ENCODE data around the gene CHRM5.

CHRM5 gene

DNA sequence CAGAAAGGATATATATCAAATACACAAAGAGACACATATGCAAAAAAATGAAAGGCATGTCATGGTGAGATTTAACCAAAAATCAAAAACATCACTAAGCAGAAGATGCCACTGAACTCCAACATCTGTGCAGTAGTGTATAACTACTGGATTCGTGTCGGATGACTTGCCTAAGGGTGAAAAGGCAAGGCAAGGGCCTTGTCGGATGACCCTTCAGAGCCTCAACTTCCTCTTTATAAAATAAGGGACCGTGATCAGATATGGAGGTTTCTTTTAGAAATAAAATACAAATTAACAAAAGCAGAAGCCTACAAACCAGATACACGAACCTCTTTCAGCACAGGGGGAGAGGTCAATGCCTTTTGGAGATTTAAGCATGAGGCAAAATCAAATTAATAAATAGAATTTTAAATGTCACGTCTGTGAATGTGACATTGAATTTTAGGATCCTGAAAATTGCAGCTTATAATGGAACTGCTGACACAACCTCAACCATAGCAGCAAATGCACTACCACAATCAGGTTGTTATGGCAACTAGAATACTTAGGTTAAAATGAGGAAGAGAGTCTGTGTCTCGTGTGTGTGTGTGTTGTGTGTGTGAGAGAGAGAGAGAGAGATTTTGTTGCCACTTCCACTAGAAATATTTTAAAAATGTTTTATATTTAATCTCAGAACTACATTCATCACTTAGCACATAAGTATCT, 8.3 kb upstream of the CHRM5 start:
- no peak for TF ChIP-seq CTCF (IDR thresholded peaks at IDR 0.05; ENCODE audit: low read depth, low read length, missing control alignments)
- H3K27me3 ChIP-seq (replicated peaks), result no peaks in the 10 kb centered on the region
- H3K4me3 ChIP-seq (ENCODE audit: low read depth, low read length), result no peak overlapping the region
- no peak for DNase-seq
- no peak overlapping the region for H3K27ac ChIP-seq
- no peaks in the 10 kb centered on the region for H3K36me3 ChIP-seq (replicated peaks)
- in situ Hi-C loops (cut with HindIII; ENCODE audit: low pct_ligation_motif_present, low sequenced_read_pairs), result no loop called here

DNA sequence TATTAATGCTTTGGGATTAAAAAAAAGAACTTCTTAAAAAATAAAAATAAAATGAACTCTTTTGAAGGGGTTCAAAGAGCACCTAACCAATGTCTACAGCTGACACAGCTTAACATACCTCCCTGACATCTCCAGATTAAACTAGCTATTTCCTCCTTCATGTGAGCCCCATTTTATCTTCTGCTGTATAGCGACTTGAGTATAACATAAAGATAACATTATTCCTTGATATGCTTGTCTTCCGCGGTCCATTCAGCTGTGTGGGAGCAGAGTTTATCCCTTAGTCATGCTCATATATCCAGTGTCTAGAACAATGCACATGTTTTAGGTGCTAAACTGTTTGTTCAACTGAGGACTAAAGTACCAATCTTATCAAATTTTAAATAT, 7.8 kb upstream of the CHRM5 start:
- no peak for DNase-seq
- TF ChIP-seq CTCF (IDR thresholded peaks at IDR 0.05; ENCODE audit: low read depth, low read length, missing control alignments), result no peak
- no peak overlapping the region for H3K4me3 ChIP-seq (ENCODE audit: low read depth, low read length)
- H3K27me3 ChIP-seq (replicated peaks), result no peaks in the 10 kb centered on the region
- no peaks in the 10 kb centered on the region for H3K36me3 ChIP-seq (replicated peaks)
- no peak overlapping the region for H3K27ac ChIP-seq
- in situ Hi-C loops (cut with HindIII; ENCODE audit: low pct_ligation_motif_present, low sequenced_read_pairs), result no loop called here

- DNase-seq, result no peak
- Histone ChIP-seq H3K4me3 (ENCODE audit: low read depth, low read length) (no peak overlapping the region), H3K27ac (no peak overlapping the region), H3K36me3 (replicated peaks) (no peaks in the 10 kb centered on the region), H3K27me3 (replicated peaks) (no peaks in the 10 kb centered on the region)
- in situ Hi-C loops (cut with HindIII; ENCODE audit: low pct_ligation_motif_present, low sequenced_read_pairs), result no loop called here
- TF ChIP-seq CTCF (IDR thresholded peaks at IDR 0.05; ENCODE audit: low read depth, low read length, missing control alignments), result peak; percentile 69
Observed at GRCh38 chr15:33963831-33964664, 4.2 kb upstream of the CHRM5 start.

DNA sequence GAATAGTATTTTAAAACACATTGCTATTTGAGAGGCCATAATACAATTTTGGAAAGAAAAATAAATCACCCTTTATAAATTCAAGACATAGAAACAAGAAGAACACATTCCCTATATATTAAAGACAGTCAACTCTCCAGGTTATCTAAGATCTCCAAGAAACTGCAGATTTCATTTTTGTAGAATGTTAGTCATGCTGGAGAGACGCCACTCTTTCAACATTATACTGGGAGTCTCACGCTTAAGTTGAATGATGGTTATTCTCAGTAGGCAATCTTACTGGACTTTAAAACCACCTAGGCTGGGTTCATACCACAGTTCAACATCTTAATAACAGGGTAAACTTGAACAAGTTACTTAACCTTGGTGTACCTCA, 3.6 kb upstream of the CHRM5 start:
- no peak for TF ChIP-seq CTCF (IDR thresholded peaks at IDR 0.05; ENCODE audit: low read depth, low read length, missing control alignments)
- no peak for DNase-seq
- Histone ChIP-seq H3K36me3 (replicated peaks) (no peaks in the 10 kb centered on the region), H3K4me3 (ENCODE audit: low read depth, low read length) (no peak overlapping the region), H3K27me3 (replicated peaks) (no peaks in the 10 kb centered on the region), H3K27ac (no peak overlapping the region)
- in situ Hi-C loops (cut with HindIII; ENCODE audit: low pct_ligation_motif_present, low sequenced_read_pairs), result no loop called here

DNA sequence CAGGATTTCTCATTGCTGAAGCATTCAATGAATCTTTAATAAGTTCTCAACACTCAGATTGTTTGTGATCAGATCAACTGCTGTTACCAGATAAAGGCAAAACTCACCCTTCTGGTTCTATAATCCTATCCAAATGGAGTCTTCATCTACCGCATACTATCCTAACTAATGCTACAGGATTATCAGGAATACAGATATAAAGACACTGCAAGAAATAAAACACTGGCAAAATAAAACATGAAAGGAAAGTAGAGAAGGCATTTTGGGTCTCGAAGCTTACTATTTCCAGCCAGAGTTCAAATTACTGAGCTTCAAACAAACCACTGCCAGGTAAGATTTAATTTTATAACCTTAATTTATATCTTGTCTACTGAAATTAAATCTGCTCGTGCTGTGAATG, 524 bp downstream of the CHRM5 start:
- no peak for DNase-seq
- no peak for TF ChIP-seq CTCF (IDR thresholded peaks at IDR 0.05; ENCODE audit: low read depth, low read length, missing control alignments)
- Histone ChIP-seq H3K27me3 (replicated peaks) (no peaks in the 10 kb centered on the region), H3K27ac (no peak overlapping the region), H3K36me3 (replicated peaks) (no peaks in the 10 kb centered on the region), H3K4me3 (ENCODE audit: low read depth, low read length) (no peak overlapping the region)
- in situ Hi-C loops (cut with HindIII; ENCODE audit: low pct_ligation_motif_present, low sequenced_read_pairs), result no loop called here

Data from brain microvascular endothelial cell (primary cell).